ENCODE results near the gene DACT2.

The DACT2 gene

GRCh38 chr6:168265827-168266815 is 53.5 kb downstream of the DACT2 start:
- H3K9ac ChIP-seq (ENCODE audit: insufficient read length, low read depth): no peak overlapping the region
- no peaks in the 10 kb centered on the region for H3K36me3 ChIP-seq (ENCODE audit: insufficient read depth, insufficient read length, low read length)
- DNase-seq (ENCODE audit: low read depth, low spot score): no peak
- peaks cover 11% of the 10 kb centered on the region for H3K4me1 ChIP-seq (ENCODE audit: insufficient read depth, insufficient read length)
- no peak overlapping the region for H3K4me3 ChIP-seq (ENCODE audit: insufficient read length, low read depth)
- H3K27me3 ChIP-seq (ENCODE audit: insufficient read depth, insufficient read length): peaks cover 5% of the 10 kb centered on the region
- no peak for TF ChIP-seq SUZ12 (IDR thresholded peaks at IDR 0.05; ENCODE audit: extremely low read depth, insufficient read depth, insufficient read length)
- TF ChIP-seq YY1 (IDR thresholded peaks at IDR 0.05; ENCODE audit: insufficient read depth, insufficient read length): no peak
- TF ChIP-seq ZNF274 (IDR thresholded peaks at IDR 0.05; ENCODE audit: low read depth, low read length): no peak
- H3K9me3 ChIP-seq (ENCODE audit: insufficient read depth, low read length): no peaks in the 10 kb centered on the region

- DNase-seq (ENCODE audit: low read depth, low spot score): no peak
- H3K36me3 ChIP-seq (ENCODE audit: insufficient read depth, insufficient read length, low read length): no peaks in the 10 kb centered on the region
- H3K4me3 ChIP-seq (ENCODE audit: insufficient read length, low read depth): no peak overlapping the region
- TF ChIP-seq SUZ12 (IDR thresholded peaks at IDR 0.05; ENCODE audit: extremely low read depth, insufficient read depth, insufficient read length) (no peak), ZNF274 (IDR thresholded peaks at IDR 0.05; ENCODE audit: low read depth, low read length) (no peak), YY1 (IDR thresholded peaks at IDR 0.05; ENCODE audit: insufficient read depth, insufficient read length) (no peak)
- peaks cover 11% of the 10 kb centered on the region for H3K4me1 ChIP-seq (ENCODE audit: insufficient read depth, insufficient read length)
- H3K9ac ChIP-seq (ENCODE audit: insufficient read length, low read depth): no peak overlapping the region
- H3K9me3 ChIP-seq (ENCODE audit: insufficient read depth, low read length): no peaks in the 10 kb centered on the region
- peaks cover 5% of the 10 kb centered on the region for H3K27me3 ChIP-seq (ENCODE audit: insufficient read depth, insufficient read length)
These were observed 54.2 kb downstream of the DACT2 start for GRCh38 chr6:168265394-168265793.

- Histone ChIP-seq H3K36me3 (ENCODE audit: insufficient read depth, insufficient read length, low read length) (no peaks in the 10 kb centered on the region), H3K27me3 (ENCODE audit: insufficient read depth, insufficient read length) (peaks cover 5% of the 10 kb centered on the region), H3K4me1 (ENCODE audit: insufficient read depth, insufficient read length) (peaks cover 11% of the 10 kb centered on the region), H3K9me3 (ENCODE audit: insufficient read depth, low read length) (no peaks in the 10 kb centered on the region), H3K9ac (ENCODE audit: insufficient read length, low read depth) (no peak overlapping the region), H3K4me3 (ENCODE audit: insufficient read length, low read depth) (no peak overlapping the region)
- no peak for TF ChIP-seq ZNF274 (IDR thresholded peaks at IDR 0.05; ENCODE audit: low read depth, low read length)
- no peak for TF ChIP-seq YY1 (IDR thresholded peaks at IDR 0.05; ENCODE audit: insufficient read depth, insufficient read length)
- no peak for TF ChIP-seq SUZ12 (IDR thresholded peaks at IDR 0.05; ENCODE audit: extremely low read depth, insufficient read depth, insufficient read length)
- DNase-seq (ENCODE audit: low read depth, low spot score): no peak
These were observed 54.8 kb downstream of the DACT2 start for GRCh38 chr6:168264593-168265335.

GRCh38 chr6:168263351-168263905 is 56.1 kb downstream of the DACT2 start:
- no peak for DNase-seq (ENCODE audit: low read depth, low spot score)
- Histone ChIP-seq H3K9me3 (ENCODE audit: insufficient read depth, low read length) (no peaks in the 10 kb centered on the region), H3K4me3 (ENCODE audit: insufficient read length, low read depth) (no peak overlapping the region), H3K4me1 (ENCODE audit: insufficient read depth, insufficient read length) (peaks cover 11% of the 10 kb centered on the region), H3K27me3 (ENCODE audit: insufficient read depth, insufficient read length) (peaks cover 5% of the 10 kb centered on the region), H3K36me3 (ENCODE audit: insufficient read depth, insufficient read length, low read length) (no peaks in the 10 kb centered on the region), H3K9ac (ENCODE audit: insufficient read length, low read depth) (no peak overlapping the region)
- TF ChIP-seq SUZ12 (IDR thresholded peaks at IDR 0.05; ENCODE audit: extremely low read depth, insufficient read depth, insufficient read length): no peak
- TF ChIP-seq ZNF274 (IDR thresholded peaks at IDR 0.05; ENCODE audit: low read depth, low read length): no peak
- TF ChIP-seq YY1 (IDR thresholded peaks at IDR 0.05; ENCODE audit: insufficient read depth, insufficient read length): no peak

GRCh38 chr6:168261234-168261633 is 58.3 kb downstream of the DACT2 start:
- TF ChIP-seq YY1 (IDR thresholded peaks at IDR 0.05; ENCODE audit: insufficient read depth, insufficient read length) (no peak), ZNF274 (IDR thresholded peaks at IDR 0.05; ENCODE audit: low read depth, low read length) (no peak), SUZ12 (IDR thresholded peaks at IDR 0.05; ENCODE audit: extremely low read depth, insufficient read depth, insufficient read length) (no peak)

DNA sequence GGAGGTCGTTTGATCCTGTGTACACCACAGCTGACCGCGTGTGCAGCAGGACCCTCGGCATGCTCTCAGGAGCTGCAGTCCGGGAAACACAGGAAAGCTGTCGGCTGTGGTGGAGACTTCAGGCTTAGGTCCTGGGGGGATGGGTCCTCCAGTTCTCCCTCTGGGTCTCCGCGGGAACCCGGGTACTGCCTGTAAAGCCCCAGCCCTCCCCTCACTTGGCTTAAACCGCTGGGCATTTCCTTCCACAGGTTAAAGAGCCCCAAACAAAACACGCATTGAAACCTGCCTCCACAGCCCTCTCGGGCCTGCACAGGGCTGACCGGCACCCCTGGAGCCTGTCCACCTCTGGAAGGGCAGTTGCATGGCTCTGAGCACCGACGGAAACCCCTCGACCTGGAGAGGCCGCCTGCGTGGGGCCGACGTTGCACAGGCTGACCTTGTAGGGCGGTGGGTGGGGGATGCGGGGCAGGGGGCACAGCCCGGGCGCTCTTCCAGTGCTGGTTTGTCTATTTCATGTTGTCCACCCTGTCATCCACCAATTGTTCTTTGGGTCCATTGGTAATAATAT is 59.1 kb downstream of the DACT2 start:
- Histone ChIP-seq H3K9me3 (ENCODE audit: insufficient read depth, low read length) (no peaks in the 10 kb centered on the region), H3K27me3 (ENCODE audit: insufficient read depth, insufficient read length) (no peaks in the 10 kb centered on the region), H3K4me1 (ENCODE audit: insufficient read depth, insufficient read length) (peaks cover 6% of the 10 kb centered on the region), H3K9ac (ENCODE audit: insufficient read length, low read depth) (no peak overlapping the region), H3K36me3 (ENCODE audit: insufficient read depth, insufficient read length, low read length) (no peaks in the 10 kb centered on the region), H3K4me3 (ENCODE audit: insufficient read length, low read depth) (no peak overlapping the region)
- TF ChIP-seq ZNF274 (IDR thresholded peaks at IDR 0.05; ENCODE audit: low read depth, low read length) (no peak), YY1 (IDR thresholded peaks at IDR 0.05; ENCODE audit: insufficient read depth, insufficient read length) (no peak), SUZ12 (IDR thresholded peaks at IDR 0.05; ENCODE audit: extremely low read depth, insufficient read depth, insufficient read length) (no peak)
- DNase-seq (ENCODE audit: low read depth, low spot score): no peak

More at GRCh38 chr6:168261234-168261633, 58.3 kb downstream of the DACT2 start:
- Histone ChIP-seq H3K36me3 (ENCODE audit: insufficient read depth, insufficient read length, low read length) (no peaks in the 10 kb centered on the region), H3K4me1 (ENCODE audit: insufficient read depth, insufficient read length) (peaks cover 11% of the 10 kb centered on the region), H3K9me3 (ENCODE audit: insufficient read depth, low read length) (no peaks in the 10 kb centered on the region), H3K9ac (ENCODE audit: insufficient read length, low read depth) (no peak overlapping the region), H3K4me3 (ENCODE audit: insufficient read length, low read depth) (no peak overlapping the region), H3K27me3 (ENCODE audit: insufficient read depth, insufficient read length) (peaks cover 2% of the 10 kb centered on the region)
- no peak for DNase-seq (ENCODE audit: low read depth, low spot score)

Data from NT2/D1 (cell line).